K562 (cell line): ENCODE data around the gene GANAB. TPM values are rescaled to one million over a fixed set of nuclear protein-coding genes. Genes with fewer than 3 reads are reported as not detected.

Experiments used
- CEBPZ ChIP-seq: fragments of 150-350 bp; IDR thresholded peaks from 2 replicates; pipeline ENCODE4 v1.6.1; 2014; ENCODE audit warnings: low read depth, mild to moderate bottlenecking, low read length, borderline replicate concordance
- CTBP1 ChIP-seq: fragments of 450-650 bp; IDR thresholded peaks from 2 replicates; pipeline ENCODE4 v1.6.1; 2016; ENCODE audit warnings: borderline replicate concordance
- DMBX1 ChIP-seq: fragments of 250-450 bp; sonication (Bioruptor Pico); IDR thresholded peaks from 2 replicates; pipeline ENCODE4 v1.8.0; 2022; ENCODE audit warnings: inconsistent platforms, mild to moderate bottlenecking, moderate library complexity, borderline replicate concordance
- ELF4 ChIP-seq: fragments of 450-650 bp; formaldehyde crosslinking; IDR thresholded peaks from 2 replicates; pipeline ENCODE4 v1.4.0; 2022; ENCODE audit warnings: missing genetic modification characterization
- FIP1L1 ChIP-seq: fragments of 200-400 bp; formaldehyde crosslinking; IDR thresholded peaks from 2 replicates; pipeline ENCODE4 v1.6.1; 2018; ENCODE audit warnings: mild to moderate bottlenecking, low read depth, low read length; ENCODE audit not compliant: poor library complexity, severe bottlenecking
- FOSL1 ChIP-seq: fragments of 200-800 bp; sonication (Bioruptor generic); conservative IDR thresholded peaks from 2 replicates; pipeline ENCODE4 v1.6.1; 2016; ENCODE audit warnings: missing genetic modification characterization, missing compliant biosample characterization
- GTF2E2 ChIP-seq: fragments of 200-800 bp; sonication (Bioruptor generic); IDR thresholded peaks from 2 replicates; pipeline ENCODE4 v1.6.1; 2016; ENCODE audit warnings: missing genetic modification characterization, missing compliant biosample characterization
- HDAC8 ChIP-seq: fragments of 450-650 bp; IDR thresholded peaks from 2 replicates; pipeline ENCODE4 v1.6.1; 2016; ENCODE audit warnings: mild to moderate bottlenecking, missing genetic modification characterization, moderate library complexity, missing compliant biosample characterization
- IRF9 ChIP-seq: fragments of 450-650 bp; IDR thresholded peaks from 2 replicates; pipeline ENCODE4 v1.6.1; 2016; ENCODE audit warnings: missing biosample characterization, missing genetic modification characterization
- MTA1 ChIP-seq: fragments of 450-650 bp; IDR thresholded peaks from 2 replicates; pipeline ENCODE4 v1.6.1; 2017; ENCODE audit warnings: borderline replicate concordance
- MYC ChIP-seq, 2 experiments: fragments of 250-450 bp in 1 of 2; sonication (Bioruptor Pico) in 1 of 2; IDR thresholded peaks; 2 replicates each; pipeline versions ENCODE4 v1.5.1 to v1.6.1; 2012 to 2021; ENCODE audit warnings: low read depth in 2 of 2, borderline replicate concordance in 1 of 2, improper control_type of control experiment in 1 of 2, low read length in 1 of 2, mild to moderate bottlenecking in 1 of 2, moderate library complexity in 1 of 2
- NR2F6 ChIP-seq: fragments of 450-650 bp; formaldehyde crosslinking; IDR thresholded peaks from 2 replicates; pipeline ENCODE4 v1.4.0; 2020; ENCODE audit warnings: mild to moderate bottlenecking
- POLR3G ChIP-seq: IDR thresholded peaks from 2 replicates; pipeline ENCODE4 v1.6.1; 2011; ENCODE audit not compliant: insufficient read length, insufficient replicate concordance; ENCODE audit errors: extremely low read depth
- RBM17 ChIP-seq: fragments of 200-400 bp; formaldehyde crosslinking; IDR thresholded peaks from 2 replicates; pipeline ENCODE4 v1.6.1; 2017; ENCODE audit warnings: low read depth, mild to moderate bottlenecking, low read length, borderline replicate concordance
- TAF9B ChIP-seq: fragments of 450-650 bp; IDR thresholded peaks from 2 replicates; pipeline ENCODE4 v1.6.1; 2018; ENCODE audit warnings: mild to moderate bottlenecking; ENCODE audit not compliant: partially characterized antibody
- USF1 ChIP-seq: sonication (generic); formaldehyde crosslinking; IDR thresholded peaks from 2 replicates; pipeline ENCODE4 v1.9.0; 2022; ENCODE audit warnings: mild to moderate bottlenecking, missing genetic modification reagents
- ZBTB12 ChIP-seq: fragments of 250-450 bp; sonication (Bioruptor Pico); IDR thresholded peaks from 2 replicates; pipeline ENCODE4 v1.4.0; 2020
- ZNF124 ChIP-seq: sonication (generic); formaldehyde crosslinking; IDR thresholded peaks from 2 replicates; pipeline ENCODE4 v1.8.1; 2022; ENCODE audit warnings: missing genetic modification reagents
- ZNF165 ChIP-seq: fragments of 250-450 bp; sonication (Bioruptor Pico); IDR thresholded peaks from 2 replicates; pipeline ENCODE4 v1.4.0; 2020; ENCODE audit warnings: borderline replicate concordance
- ZNF639 ChIP-seq, 2 experiments: fragments of 200-800 bp in 1 of 2; sonication (Bioruptor generic) in 1 of 2; sonication (generic) in 1 of 2; formaldehyde crosslinking in 1 of 2; IDR thresholded peaks in 1 of 2; conservative IDR thresholded peaks in 1 of 2; 2 replicates each; pipeline versions ENCODE4 v1.5.0 to v1.6.1; 2016 to 2020; ENCODE audit warnings: missing compliant biosample characterization in 1 of 2, missing genetic modification characterization in 1 of 2, missing genetic modification reagents in 1 of 2
- polyA plus RNA-seq, 8 experiments: library from polyadenylated mRNA; depleted of rRNA in 4 of 8; stranded (reverse) in 5 of 8; unstranded in 3 of 8; fragments of >200 nt; fragmentation: Nextera tagmentation in 2 of 8; fragmentation: Illumina TruSeq in 1 of 8; extraction: Ambion mirVana in 2 of 8; extraction: Trizol in 1 of 8; gene quantifications; 2 replicates each; pipeline versions ENCODE4 v1.2.1 to v1.2.3, GENCODE V29; 2011 to 2014; ENCODE audit warnings: inconsistent platforms in 1 of 8, missing spikeins in 1 of 8
- total RNA-seq, 7 experiments: library from RNA; depleted of rRNA in 6 of 7; stranded (reverse); fragments of >200 nt in 6 of 7; fragmentation: Illumina TruSeq in 2 of 7; extraction: Trizol in 2 of 7; gene quantifications; 2 replicates each; pipeline versions ENCODE4 v1.2.1 to v1.2.3, GENCODE V29; 2011 to 2021; ENCODE audit warnings: low replicate concordance in 1 of 7

Gene GANAB
- total and polyA plus RNA-seq, 9 of the 15 experiments (the other 6 are each of a cell fraction or from before 2014, with no cell fraction given): 6.5 to 284 (median 161) TPM

GRCh38 chr11:62665075-62665598 lies 18.7 kb upstream of the GANAB start, which contains the start of the genes C11orf98 and CSKMT (continued):
- TF ChIP-seq POLR3G: no peak
- TF ChIP-seq CEBPZ: no peak
- TF ChIP-seq MYC (IDR thresholded peaks at IDR 0.05; ENCODE audit: low read depth, low read length): peak; percentile 89
- TF ChIP-seq MYC (CRISPR knock-in tag; IDR thresholded peaks at IDR 0.05; ENCODE audit: borderline replicate concordance, low read depth): peak; percentile 82
- no peak; the same call in 1 of the 2 replicates for TF ChIP-seq CTBP1
- peak; percentile 80 for TF ChIP-seq NR2F6
- no peak for TF ChIP-seq IRF9
- peak; percentile 89 for TF ChIP-seq TAF9B
- no peak for TF ChIP-seq USF1 (CRISPR knock-in tag)
- TF ChIP-seq DMBX1 (CRISPR knock-in tag): no peak
- no peak for TF ChIP-seq ZBTB12 (CRISPR knock-in tag)
- peak; percentile 99 for TF ChIP-seq GTF2E2 (tag)
- no peak for TF ChIP-seq ZNF165 (CRISPR knock-in tag)
- no peak for TF ChIP-seq ZNF124 (CRISPR knock-in tag)
- no peak for TF ChIP-seq RBM17
- no peak for TF ChIP-seq FOSL1
- TF ChIP-seq MTA1: no peak
- TF ChIP-seq HDAC8: no peak
- peak in 1 of 2 experiments; percentile 49; a peak in 1 of 4 replicates for TF ChIP-seq ZNF639 (CRISPR knock-in tag; conservative IDR thresholded peaks at IDR 0.05 in 1 of 2, IDR thresholded peaks at IDR 0.05 in 1 of 2)
- TF ChIP-seq FIP1L1: peak; percentile 76
- TF ChIP-seq ELF4 (CRISPR knock-in tag): peak; percentile 53
